ENCODE measurements around the gene LRRC3C.
A peak's percentile ranks its signal among the peaks of the same experiment; 100 is the strongest.
"Not testable (repeated sequence)": the region's sequence is repeated elsewhere in the genome, so short reads cannot be mapped to it uniquely, and the experiment has no call there.

Gene LRRC3C

GRCh38 chr17:39927101-39927928 lies at the start of gene LRRC3C, which contains the start of gene ORMDL3:
Gene LRRC3C, plus strand, starts transcription at chr17:39927732. Its CDS starts 13,792 bp downstream, at chr17:39941524.
Gene ORMDL3, minus strand, starts transcription at chr17:39927601. Its CDS starts 3,398 bp downstream, at chr17:39924203.
- DNase-seq = peak; percentile 98

GRCh38 chr17:39886102-39886501 lies 41.4 kb upstream of the LRRC3C start:
- DNase-seq = not testable (repeated sequence)

- DNase-seq = no peak
Observed at GRCh38 chr17:39887078-39887477, 40.5 kb upstream of the LRRC3C start.

- no peak for DNase-seq
Observed at GRCh38 chr17:39889200-39889599, 38.3 kb upstream of the LRRC3C start.

- DNase-seq = no peak
Observed at GRCh38 chr17:39894681-39895376, 32.7 kb upstream of the LRRC3C start.

GRCh38 chr17:39898088-39898487 lies 29.4 kb upstream of the LRRC3C start:
- no peak for DNase-seq

GRCh38 chr17:39899215-39899614 lies 28.3 kb upstream of the LRRC3C start:
- DNase-seq = no peak

- not testable (repeated sequence) for DNase-seq
Observed at GRCh38 chr17:39902027-39902426, 25.5 kb upstream of the LRRC3C start.

- DNase-seq = no peak
Observed at GRCh38 chr17:39903158-39903884, 24.2 kb upstream of the LRRC3C start.

GRCh38 chr17:39904990-39905288 lies 22.6 kb upstream of the LRRC3C start:
- no peak for DNase-seq

GRCh38 chr17:39908789-39909352 lies 18.7 kb upstream of the LRRC3C start:
- no peak for DNase-seq

- no peak for DNase-seq
Observed at GRCh38 chr17:39913989-39914388, 13.5 kb upstream of the LRRC3C start.

- DNase-seq = no peak
Observed at GRCh38 chr17:39915559-39915958, 12.0 kb upstream of the LRRC3C start.

GRCh38 chr17:39916918-39917317 lies 10.6 kb upstream of the LRRC3C start:
- DNase-seq = no peak

GRCh38 chr17:39919087-39919683 lies 8.3 kb upstream of the LRRC3C start:
- DNase-seq = no peak

- DNase-seq = no peak
Observed at GRCh38 chr17:39920218-39921210, 7.0 kb upstream of the LRRC3C start.

- no peak for DNase-seq
Observed at GRCh38 chr17:39921323-39921722, 6.2 kb upstream of the LRRC3C start.

- DNase-seq = no peak
Observed at GRCh38 chr17:39922006-39922405, 5.5 kb upstream of the LRRC3C start.

GRCh38 chr17:39923230-39923629 lies 4.3 kb upstream of the LRRC3C start:
- no peak for DNase-seq

- DNase-seq = peak; percentile 33
Observed at GRCh38 chr17:39923836-39924690, 3.5 kb upstream of the LRRC3C start.

- DNase-seq = no peak
Observed at GRCh38 chr17:39924691-39925055, 2.9 kb upstream of the LRRC3C start.
